Caco-2 (cell line): Measurements from ENCODE around the gene IQGAP3. TPM values are rescaled to one million over a fixed set of nuclear protein-coding genes. Genes with fewer than 3 reads are reported as not detected.
"Not testable (repeated sequence)": the region's sequence is repeated elsewhere in the genome, so short reads cannot be mapped to it uniquely, and the experiment has no call there.

Experiments
- BruUV-seq: library from RNA; stranded (reverse); fragments of 400-500 nt; replicated peaks from 2 replicates; lab custom pipeline; 2021; lab: Mats Ljungman, UMichigan
- CTCF ChIA-PET: fragments of 300-600 bp; sonication (Branson Sonifier 250); formaldehyde crosslinking; loops from one replicate; lab custom pipeline; 2022; ENCODE audit warnings: antibody characterized with exemption; lab: Charles Lee
- POLR2A ChIA-PET: fragments of 300-600 bp; sonication (Branson Sonifier 250); formaldehyde crosslinking; loops from one replicate; lab custom pipeline; 2022; ENCODE audit warnings: antibody characterized with exemption; lab: Charles Lee
- DNase-seq, 2 experiments: peaks; one replicate each; pipeline versions ENCODE4 v3.0.0 to v3.0.0-alpha.2; 2020 to 2022
- H3K27me3 ChIP-seq: replicated peaks from 2 replicates; pipeline ENCODE4 v1.6.0; 2011; ENCODE audit warnings: low read length; ENCODE audit not compliant: control insufficient read depth, insufficient read depth
- H3K36me3 ChIP-seq: 2 replicates; pipeline ENCODE4 v1.5.1; 2011; ENCODE audit warnings: low read length; ENCODE audit not compliant: control insufficient read depth, insufficient read depth
- H3K4me1 ChIP-seq: fragments of 250-450 bp; sonication (Bioruptor Pico); 2 replicates; pipeline ENCODE4 v1.5.1; 2020; ENCODE audit warnings: mild to moderate bottlenecking
- H3K4me3 ChIP-seq: 2 replicates; pipeline ENCODE4 v1.5.1; 2011; ENCODE audit warnings: low read depth, mild to moderate bottlenecking, control low read depth, low read length
- H3K9me3 ChIP-seq: fragments of 250-450 bp; sonication (Bioruptor Pico); 2 replicates; pipeline ENCODE4 v1.5.1; 2020; ENCODE audit warnings: mild to moderate bottlenecking, moderate library complexity
- H3K27ac Mint-ChIP-seq: one replicate; pipeline ENCODE4 v1.8.0; 2022; ENCODE audit warnings: mixed read lengths; ENCODE audit not compliant: unreplicated experiment
- H3K27me3 Mint-ChIP-seq: one replicate; pipeline ENCODE4 v1.8.0; 2022; ENCODE audit warnings: mixed read lengths; ENCODE audit not compliant: insufficient read depth, unreplicated experiment
- H3K36me3 Mint-ChIP-seq: one replicate; pipeline ENCODE4 v1.8.0; 2022; ENCODE audit warnings: mild to moderate bottlenecking, mixed read lengths; ENCODE audit not compliant: insufficient read depth, unreplicated experiment
- H3K4me1 Mint-ChIP-seq: one replicate; pipeline ENCODE4 v1.8.0; 2022; ENCODE audit warnings: low read depth, mixed read lengths; ENCODE audit not compliant: unreplicated experiment
- H3K4me3 Mint-ChIP-seq: one replicate; pipeline ENCODE4 v1.8.0; 2022; ENCODE audit warnings: mild to moderate bottlenecking, moderate library complexity, mixed read lengths; ENCODE audit not compliant: unreplicated experiment
- H3K9me3 Mint-ChIP-seq: one replicate; pipeline ENCODE4 v1.8.0; 2022; ENCODE audit warnings: mixed read lengths; ENCODE audit not compliant: unreplicated experiment
- intact Hi-C: fragments of 100-400 bp; cut with micrococcal nuclease; formaldehyde crosslinking; loops from one replicate; pipeline ENCODE4 v1.10.0; 2022; ENCODE audit not compliant: unreplicated experiment
- total RNA-seq: library from RNA; stranded (reverse); gene quantifications from 2 replicates; pipeline ENCODE4 v1.2.3, GENCODE V29; 2022
- TF ChIP-seq, protein P1 (sequence below), 2 experiments: fragments of 200-600 bp in 1 of 2; IDR thresholded peaks; 1 replicate in 1 of 2; 2 replicates in 1 of 2; pipeline versions ENCODE4 v1.5.1 to v1.8.0; 2011 to 2022; ENCODE audit warnings: antibody characterized with exemption in 1 of 2, control low read depth in 1 of 2, inconsistent platforms in 1 of 2, low read depth in 1 of 2, low read length in 1 of 2, mild to moderate bottlenecking in 1 of 2, moderate library complexity in 1 of 2; ENCODE audit not compliant: insufficient read depth in 1 of 2, severe bottlenecking in 1 of 2, unreplicated experiment in 1 of 2

Gene IQGAP3
- total RNA-seq, 1 experiment from 2014 or later: 37.6 TPM

DNA sequence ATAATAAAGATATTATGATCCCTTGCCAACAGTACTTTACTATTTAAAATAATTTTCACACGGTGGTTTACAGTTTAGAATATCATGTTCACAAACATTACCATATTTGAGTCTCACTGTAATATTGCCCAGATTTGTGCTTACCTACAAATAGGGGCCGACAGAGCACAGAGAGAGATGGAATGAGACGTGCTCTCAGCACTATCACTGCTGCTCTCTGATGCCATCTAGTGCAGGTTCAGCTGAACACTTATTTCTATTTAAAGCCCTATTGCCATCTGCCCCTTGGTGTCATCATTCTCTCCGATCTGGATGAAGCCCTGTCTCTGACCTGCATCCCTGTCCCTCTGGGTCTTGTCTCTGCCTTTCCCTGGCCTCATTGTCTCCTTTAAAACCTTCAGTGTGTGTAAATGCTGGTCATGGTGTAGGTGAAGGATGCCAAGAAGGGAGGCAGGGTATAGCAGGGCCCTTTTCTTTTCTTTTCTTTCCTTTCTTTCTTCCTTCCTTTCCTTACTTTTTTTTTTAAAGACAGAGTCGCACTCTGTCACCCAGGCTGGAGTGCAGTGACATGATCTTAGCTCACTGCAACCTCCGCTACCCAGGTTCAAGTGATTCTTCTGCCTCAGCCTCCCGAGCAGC lies 35.8 kb upstream of the IQGAP3 start:
- Histone ChIP-seq H3K36me3 (no peaks in the 10 kb centered on the region), H3K27me3 (no peaks in the 10 kb centered on the region), H3K9me3 (no peaks in the 10 kb centered on the region), H3K4me1 (0 out of 2 replicates have a peak, but pooled peaks cover 4% of the 10 kb centered on the region), H3K4me3 (no peak overlapping the region)
- Mint-ChIP-seq H3K4me3 (no peak overlapping the region), H3K9me3 (no peaks in the 10 kb centered on the region), H3K27ac (no peak overlapping the region), H3K4me1 (peaks cover 16% of the 10 kb centered on the region), H3K36me3 (no peaks in the 10 kb centered on the region), H3K27me3 (no peaks in the 10 kb centered on the region)
- POLR2A ChIA-PET: interaction anchor here (0.6 kb wide), 1 partner anchor 108 kb away, joined by 3 read pairs; the partner anchor contains the start of gene MEF2D
- TF ChIP-seq, protein P1, sequence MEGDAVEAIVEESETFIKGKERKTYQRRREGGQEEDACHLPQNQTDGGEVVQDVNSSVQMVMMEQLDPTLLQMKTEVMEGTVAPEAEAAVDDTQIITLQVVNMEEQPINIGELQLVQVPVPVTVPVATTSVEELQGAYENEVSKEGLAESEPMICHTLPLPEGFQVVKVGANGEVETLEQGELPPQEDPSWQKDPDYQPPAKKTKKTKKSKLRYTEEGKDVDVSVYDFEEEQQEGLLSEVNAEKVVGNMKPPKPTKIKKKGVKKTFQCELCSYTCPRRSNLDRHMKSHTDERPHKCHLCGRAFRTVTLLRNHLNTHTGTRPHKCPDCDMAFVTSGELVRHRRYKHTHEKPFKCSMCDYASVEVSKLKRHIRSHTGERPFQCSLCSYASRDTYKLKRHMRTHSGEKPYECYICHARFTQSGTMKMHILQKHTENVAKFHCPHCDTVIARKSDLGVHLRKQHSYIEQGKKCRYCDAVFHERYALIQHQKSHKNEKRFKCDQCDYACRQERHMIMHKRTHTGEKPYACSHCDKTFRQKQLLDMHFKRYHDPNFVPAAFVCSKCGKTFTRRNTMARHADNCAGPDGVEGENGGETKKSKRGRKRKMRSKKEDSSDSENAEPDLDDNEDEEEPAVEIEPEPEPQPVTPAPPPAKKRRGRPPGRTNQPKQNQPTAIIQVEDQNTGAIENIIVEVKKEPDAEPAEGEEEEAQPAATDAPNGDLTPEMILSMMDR (IDR thresholded peaks at IDR 0.05; ENCODE audit: insufficient read depth in 1 of 2, low read depth in 1 of 2, low read length in 1 of 2, severe bottlenecking in 1 of 2, unreplicated experiment in 1 of 2): peak; percentile 82 to 83
- DNase-seq: peak; percentile 71 to 78
- intact Hi-C loops: loop anchor here (1.0 to 10.0 kb wide), 4 partner anchors 24 to 223 kb away; partner anchors contain the start of genes IQGAP3 and MEF2D
- CTCF ChIA-PET: interaction anchor here (0.6 to 1.9 kb wide), 11 partner anchors 8 to 223 kb away, joined by 3 to 9 read pairs (median 4); partner anchors contain the start of genes HAPLN2 and NAXE
- BruUV-seq: no TSS peak

DNA sequence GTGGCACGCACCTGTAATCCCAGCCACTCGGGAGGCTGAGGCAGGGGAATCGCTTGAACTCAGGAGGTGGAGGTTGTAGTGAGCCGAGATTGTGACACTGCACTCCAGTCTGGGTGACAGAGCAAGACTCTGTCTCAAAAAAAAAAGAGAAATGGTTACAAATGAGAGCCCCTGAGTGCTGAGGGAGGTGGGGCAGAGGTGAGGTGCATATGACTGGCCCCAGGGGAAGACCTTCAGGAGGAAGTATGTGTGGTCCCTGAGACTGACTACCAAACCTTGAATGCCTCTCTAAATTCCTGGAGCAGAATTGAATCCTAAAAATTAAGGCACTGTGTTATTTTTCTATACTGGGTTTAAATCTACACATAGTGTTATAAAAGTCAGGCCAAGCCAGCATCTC lies 35.0 kb upstream of the IQGAP3 start:
- H3K4me3 ChIP-seq, H3K27me3 ChIP-seq, H3K9me3 ChIP-seq, H3K4me3 Mint-ChIP-seq, H3K9me3 Mint-ChIP-seq, H3K27ac Mint-ChIP-seq, H3K36me3 ChIP-seq, BruUV-seq, H3K4me1 ChIP-seq, DNase-seq, H3K4me1 Mint-ChIP-seq, H3K27me3 Mint-ChIP-seq, POLR2A ChIA-PET, H3K36me3 Mint-ChIP-seq: not testable (repeated sequence)
- CTCF ChIA-PET: interaction anchor here (0.8 to 1.9 kb wide), 2 partner anchors 15 to 17 kb away, joined by 4 to 6 read pairs; partner anchors contain the start of gene NAXE
- intact Hi-C loops: loop anchor here (5.0 to 10.0 kb wide), 3 partner anchors 35 to 223 kb away; partner anchors contain the start of genes IQGAP3 and MEF2D

DNA sequence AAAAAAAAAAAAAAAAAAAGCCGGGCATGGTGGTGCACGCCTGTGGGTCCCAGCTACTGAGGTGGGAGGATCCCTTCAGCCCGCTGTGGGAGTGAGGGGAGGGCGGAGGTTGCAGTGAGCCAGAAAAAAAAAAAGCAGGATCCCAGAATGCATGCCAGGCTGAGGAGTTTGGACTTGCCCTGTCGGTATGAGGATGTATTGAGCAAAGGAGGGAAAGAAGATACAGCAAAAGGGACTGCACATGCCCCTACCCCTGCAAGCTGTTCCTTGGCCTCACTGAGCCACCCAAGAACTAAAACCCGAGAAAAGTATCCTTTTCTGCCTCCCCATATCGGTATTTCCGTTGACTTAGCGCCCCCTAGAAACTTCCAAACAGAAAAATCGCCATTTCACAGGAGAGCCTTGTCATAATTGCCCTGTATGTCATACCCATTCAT lies 30.2 kb upstream of the IQGAP3 start:
- no peaks in the 10 kb centered on the region for H3K9me3 Mint-ChIP-seq
- intact Hi-C loops: loop anchor here (10.0 kb wide), 2 partner anchors 98 to 218 kb away; partner anchors contain the start of gene MEF2D
- H3K9me3 ChIP-seq: no peaks in the 10 kb centered on the region
- TF ChIP-seq, protein P1 (IDR thresholded peaks at IDR 0.05; ENCODE audit: insufficient read depth in 1 of 2, low read depth in 1 of 2, low read length in 1 of 2, severe bottlenecking in 1 of 2, unreplicated experiment in 1 of 2): peak in 1 of 2 experiments; percentile 21
- peak overlapping the region; percentile 79 for H3K4me3 Mint-ChIP-seq
- POLR2A ChIA-PET: no interaction called here
- H3K4me3 ChIP-seq: no peak overlapping the region
- H3K27me3 Mint-ChIP-seq: no peaks in the 10 kb centered on the region
- H3K27ac Mint-ChIP-seq: no peak overlapping the region
- peaks cover 8% of the 10 kb centered on the region; the same call in 1 of the 2 replicates for H3K4me1 ChIP-seq
- peaks cover 17% of the 10 kb centered on the region for H3K36me3 Mint-ChIP-seq
- CTCF ChIA-PET: no interaction called here
- H3K4me1 Mint-ChIP-seq: no peaks in the 10 kb centered on the region
- H3K36me3 ChIP-seq: no peaks in the 10 kb centered on the region
- no peaks in the 10 kb centered on the region for H3K27me3 ChIP-seq
- no TSS peak for BruUV-seq
- DNase-seq: no peak
